Neural progenitor cell (in vitro differentiated cells): Measurements from ENCODE around the gene MAGEB17.

Source experiments
- CTCF ChIP-seq: fragments of 200-600 bp; sonication (generic); IDR thresholded peaks from 2 replicates; pipeline ENCODE4 v1.5.1; 2017; ENCODE audit warnings: antibody characterized with exemption, mild to moderate bottlenecking
- EZH2 ChIP-seq: fragments of 200-600 bp; sonication (generic); IDR thresholded peaks from 2 replicates; pipeline ENCODE4 v1.6.1; 2017; ENCODE audit warnings: antibody characterized with exemption, mild to moderate bottlenecking, moderate library complexity
- EZH2phosphoT487 ChIP-seq: fragments of 200-600 bp; sonication (generic); IDR thresholded peaks from 2 replicates; pipeline ENCODE4 v1.6.1; 2017; ENCODE audit warnings: antibody characterized with exemption

- TF ChIP-seq CTCF (no peak), EZH2 (no peak), EZH2phosphoT487 (no peak)
These were observed 42.8 kb downstream of the MAGEB17 start for GRCh38 chrX:16210061-16210460.
